NOMO-1 (cell line): ENCODE data around the gene GLG1.

Experiments
- DNase-seq, 2 experiments: peaks; one replicate each; lab custom pipeline; 2025; ENCODE audit not compliant: unreplicated experiment in 2 of 2; lab: John Stamatoyannopoulos, UW

GLG1 gene

DNA sequence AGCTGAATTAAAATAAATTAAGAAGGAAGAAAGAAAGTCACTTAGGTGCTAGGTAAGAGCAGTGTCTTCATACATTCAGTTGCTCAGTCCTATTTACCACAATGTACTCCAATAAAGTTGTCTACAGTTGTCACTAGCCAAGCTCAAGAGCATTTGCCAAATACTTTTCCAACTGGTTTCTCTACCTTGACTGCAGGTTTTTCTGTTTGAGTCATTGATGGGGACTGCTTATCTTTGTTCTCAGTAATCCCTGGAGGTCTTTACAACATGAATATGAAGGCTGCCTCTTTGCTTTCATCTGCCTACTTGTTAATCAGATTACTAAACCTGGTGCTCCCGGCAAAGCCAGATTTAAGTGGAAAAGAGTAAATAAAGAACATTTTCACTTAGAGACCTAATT, 121.0 kb downstream of the GLG1 start:
- no peak for DNase-seq

DNA sequence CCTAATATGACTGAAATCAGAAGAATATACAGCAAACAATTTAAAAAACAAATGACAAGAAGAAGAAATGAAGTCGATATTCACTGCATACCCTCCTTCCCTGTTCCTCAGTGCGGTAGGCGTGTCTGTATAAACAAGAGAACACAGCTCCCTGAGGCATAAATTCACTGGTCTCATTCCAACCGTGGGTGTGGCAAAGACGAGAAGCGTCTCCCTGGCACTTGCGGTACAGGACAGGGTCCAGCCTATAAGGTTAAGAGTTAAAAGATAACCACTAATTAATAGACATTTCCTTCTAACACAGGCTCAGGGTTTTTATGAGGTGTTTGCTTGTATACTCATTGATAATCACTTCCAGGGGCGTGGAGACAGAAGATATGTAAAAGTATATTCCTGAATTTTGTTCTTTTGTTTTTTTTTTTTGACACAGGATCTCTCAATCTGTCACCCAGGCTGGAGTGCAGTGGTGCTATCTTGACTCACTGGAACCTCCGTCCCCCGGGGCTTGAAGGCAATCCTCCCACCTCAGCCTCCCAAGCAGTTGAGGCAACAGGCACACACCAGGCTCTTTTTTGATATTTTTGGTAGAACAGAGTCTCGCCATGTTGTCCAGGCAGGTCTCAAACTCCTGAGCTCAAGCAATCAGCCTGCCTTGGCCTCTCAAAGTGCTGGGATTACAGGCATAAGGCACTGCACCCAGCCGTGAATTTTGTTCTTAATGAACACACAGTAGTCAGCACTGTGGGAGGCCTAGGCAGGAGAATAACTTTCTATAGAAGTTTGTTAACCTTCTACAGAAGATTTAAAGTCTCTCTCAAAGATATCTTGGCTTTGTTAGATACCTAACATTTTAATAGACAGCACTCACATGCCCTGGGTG, 126.5 kb downstream of the GLG1 start:
- no peak for DNase-seq

DNA sequence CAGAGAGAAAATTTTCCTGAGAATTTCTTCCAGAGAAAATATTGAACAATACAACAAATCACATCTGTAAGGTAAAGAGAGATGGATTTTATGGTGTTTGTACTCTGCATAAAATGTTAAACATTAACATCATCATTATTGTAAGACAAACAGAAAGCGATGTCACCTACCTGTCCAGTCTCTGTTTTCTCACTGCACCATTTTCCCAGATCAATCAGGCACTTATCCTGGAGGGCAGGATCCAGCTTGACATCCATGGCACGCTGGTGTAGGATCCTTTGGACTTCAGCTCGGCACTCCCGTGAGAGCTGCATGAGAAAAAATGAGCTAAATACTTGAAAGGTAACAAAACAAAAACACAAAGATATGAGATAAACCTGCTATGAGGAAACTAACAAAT, 129.7 kb downstream of the GLG1 start:
- DNase-seq: no peak

DNA sequence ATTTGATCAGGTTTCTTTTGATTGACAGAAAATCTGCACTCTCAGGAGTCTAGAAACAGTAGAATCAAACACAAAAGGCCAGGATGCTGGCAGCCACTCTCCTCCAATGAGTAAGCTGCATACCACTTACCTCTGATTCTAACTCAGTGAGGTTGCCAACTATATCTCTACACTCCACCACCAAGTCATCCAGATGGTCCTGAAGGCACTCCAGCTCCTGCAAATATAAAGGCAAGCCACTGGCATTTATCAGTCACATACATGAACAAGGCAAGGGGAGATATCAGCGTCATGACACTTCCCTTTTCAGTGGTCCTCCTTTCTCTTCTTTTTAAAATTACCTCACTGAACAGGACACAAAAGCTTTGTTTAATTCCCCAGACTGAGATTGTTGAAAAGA, 132.5 kb downstream of the GLG1 start:
- no peak for DNase-seq

DNA sequence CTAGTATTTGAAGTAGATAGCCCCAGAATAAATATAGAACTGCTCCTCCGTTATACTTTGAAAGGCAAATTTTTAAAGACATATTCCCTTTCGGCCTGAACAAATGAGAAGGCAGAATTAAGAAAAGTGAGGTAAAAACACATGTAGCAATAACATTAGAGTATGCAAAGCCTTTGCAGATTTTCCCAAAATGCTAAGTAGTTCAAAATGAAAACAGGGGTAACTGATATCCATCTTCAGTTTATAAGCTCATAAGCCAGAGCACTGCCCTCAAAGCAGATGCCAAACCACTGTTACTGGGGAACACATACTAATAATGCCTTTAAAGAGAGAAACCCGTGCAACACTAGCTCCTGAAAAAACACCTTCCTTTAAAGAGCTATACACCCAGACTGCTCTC, 134.4 kb downstream of the GLG1 start:
- DNase-seq: no peak

DNA sequence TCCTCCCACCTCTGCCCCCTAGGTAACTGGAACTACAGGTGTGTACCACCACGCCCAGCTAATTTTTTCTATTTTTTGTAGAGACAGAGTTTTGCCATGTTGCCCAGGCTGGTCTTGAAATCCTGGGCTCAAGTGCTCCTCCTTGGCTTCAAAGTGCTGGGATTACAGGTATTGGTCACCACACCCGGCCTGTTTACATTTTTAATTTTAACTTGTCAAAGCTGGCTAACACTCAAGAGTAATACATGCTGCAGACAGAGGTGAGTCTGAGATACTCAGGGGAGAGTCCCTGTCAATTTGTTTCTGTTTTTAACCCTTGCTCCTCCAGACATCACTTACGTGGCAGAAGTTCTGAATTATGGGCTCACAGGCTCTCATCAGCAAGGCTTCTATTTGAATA, 134.9 kb downstream of the GLG1 start:
- DNase-seq: no peak

DNA sequence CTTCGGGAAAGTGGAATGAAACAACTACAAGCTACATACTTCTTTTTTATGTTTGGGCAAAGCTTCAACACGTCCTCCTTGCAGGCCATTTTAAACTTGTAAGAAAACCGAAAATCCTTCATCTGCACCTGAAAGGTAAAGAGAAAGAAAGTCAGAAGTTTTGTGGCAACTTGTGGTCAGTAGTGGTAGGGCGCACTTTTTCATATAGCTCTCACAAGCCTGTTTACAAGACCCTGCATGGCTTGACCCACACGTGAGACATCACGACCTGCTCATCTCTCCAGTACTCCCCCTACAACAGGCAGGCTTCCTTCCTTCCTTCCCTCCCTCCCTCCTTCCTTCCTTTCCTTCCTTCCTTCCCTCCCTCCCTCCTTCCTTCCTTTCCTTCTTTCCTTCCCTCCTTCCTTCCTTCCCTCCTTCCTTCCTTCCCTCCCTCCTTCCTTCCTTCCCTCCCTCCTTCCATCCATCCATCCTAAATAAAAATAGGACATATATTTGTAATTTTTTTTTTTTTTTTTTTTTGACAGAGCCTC, 136.9 kb downstream of the GLG1 start:
- DNase-seq: no peak

DNA sequence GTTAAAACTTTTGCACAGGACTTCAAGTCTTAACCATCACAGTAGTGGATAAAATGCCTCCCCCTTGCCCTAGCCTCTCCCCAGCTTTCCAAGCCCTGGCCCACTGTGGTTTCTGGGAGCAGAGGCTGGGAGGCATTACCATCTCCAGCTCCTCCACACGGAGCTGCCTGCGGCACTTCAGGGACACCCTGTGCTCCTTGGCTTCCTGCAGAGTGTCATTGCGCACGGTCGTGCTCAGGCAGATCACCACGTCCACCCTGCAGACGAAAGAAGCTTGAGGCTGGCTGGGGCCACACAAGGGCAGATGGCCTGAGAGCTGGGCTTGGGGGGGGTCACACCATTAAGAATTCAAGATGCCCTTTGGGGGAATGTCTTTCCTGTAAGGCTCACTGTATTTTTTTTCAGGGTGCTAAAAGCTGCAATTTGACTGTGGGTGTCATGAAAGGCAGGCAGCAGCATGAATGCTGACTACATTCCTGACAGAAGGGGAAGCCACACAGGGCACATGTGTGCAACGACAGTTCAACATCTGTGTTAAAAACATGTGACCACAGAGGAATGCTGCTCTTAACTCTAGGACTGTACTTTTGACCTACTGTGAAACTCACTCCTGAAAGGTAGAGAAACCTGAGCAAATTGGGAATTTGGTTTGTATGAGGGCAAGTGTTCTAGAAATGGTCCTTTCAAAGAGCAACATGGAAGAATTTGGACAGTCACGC, 137.9 kb downstream of the GLG1 start:
- DNase-seq: no peak

DNA sequence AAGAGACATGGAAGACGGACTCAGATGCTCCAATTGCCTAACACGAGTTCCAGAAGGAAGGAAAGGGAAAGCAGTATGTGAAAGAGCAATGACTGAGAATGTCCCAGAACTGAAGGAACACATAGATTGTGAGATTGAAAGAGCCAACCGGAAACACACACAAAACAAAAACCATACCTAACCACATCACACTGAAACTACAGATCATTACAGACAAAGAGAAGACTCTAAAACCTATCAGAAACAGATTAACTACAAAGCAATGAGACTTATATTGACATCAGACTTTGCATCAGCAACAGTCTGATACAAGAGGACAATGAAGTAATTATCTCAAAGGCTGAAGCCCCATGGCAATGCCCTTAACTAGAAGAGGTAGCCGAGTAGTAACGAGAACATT, 140.0 kb downstream of the GLG1 start:
- DNase-seq: no peak

DNA sequence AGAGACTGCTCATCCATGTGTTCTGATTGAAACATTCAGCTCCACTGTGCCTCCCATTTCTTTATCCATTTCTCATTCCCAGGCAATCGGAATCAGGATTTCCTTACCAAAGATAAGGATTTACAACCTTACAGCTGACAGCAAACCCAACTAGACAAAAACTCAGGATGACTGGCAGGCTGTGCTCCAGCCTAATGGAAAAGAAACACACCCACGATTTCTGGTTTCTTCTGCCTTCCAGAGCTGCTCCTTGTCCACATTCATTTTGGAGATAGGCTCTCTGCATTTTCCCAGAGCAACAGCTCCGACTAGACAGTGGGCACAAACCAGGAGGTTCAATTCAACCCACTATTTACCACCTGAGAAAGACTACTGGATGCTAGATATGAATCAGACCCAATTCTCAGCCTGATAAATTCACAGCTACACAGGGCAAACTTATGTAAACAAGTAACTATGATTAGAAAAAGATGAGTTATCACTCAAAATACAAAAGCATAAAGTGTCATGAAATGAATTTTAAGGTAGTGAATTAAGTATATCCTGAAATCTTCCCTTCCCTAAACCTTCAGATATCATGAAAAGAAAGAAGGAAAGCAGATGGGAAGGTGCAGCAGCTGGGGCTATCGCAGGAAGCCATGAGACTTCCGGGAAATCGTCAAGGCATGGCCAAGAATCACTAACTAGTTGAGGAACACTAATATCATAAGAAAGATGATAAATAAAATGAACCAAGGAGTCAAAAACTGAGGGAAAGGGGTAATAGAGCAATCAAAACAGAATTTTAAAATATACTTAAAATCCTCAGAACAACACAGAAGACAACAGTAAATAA, 140.8 kb downstream of the GLG1 start:
- DNase-seq: no peak

DNA sequence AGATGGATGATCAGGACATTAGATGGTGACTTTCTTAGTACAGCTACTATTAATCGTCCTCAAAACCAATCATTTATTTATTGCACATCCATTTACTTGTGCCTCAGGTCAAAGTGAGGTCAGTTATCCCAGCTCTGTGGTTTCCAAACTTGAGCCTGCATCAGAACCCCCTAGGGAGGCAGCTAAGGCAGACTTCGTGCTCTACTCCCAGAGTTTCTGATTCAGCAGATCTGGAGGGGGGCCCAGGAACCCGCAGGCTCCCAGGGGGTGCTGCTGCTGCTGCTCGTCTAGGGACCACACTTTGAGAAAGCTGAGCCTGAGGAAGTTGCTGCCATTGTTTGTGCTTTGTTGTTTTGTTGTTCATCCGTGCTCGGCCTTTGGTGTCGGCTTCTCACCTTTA, 141.6 kb downstream of the GLG1 start:
- no peak for DNase-seq

DNA sequence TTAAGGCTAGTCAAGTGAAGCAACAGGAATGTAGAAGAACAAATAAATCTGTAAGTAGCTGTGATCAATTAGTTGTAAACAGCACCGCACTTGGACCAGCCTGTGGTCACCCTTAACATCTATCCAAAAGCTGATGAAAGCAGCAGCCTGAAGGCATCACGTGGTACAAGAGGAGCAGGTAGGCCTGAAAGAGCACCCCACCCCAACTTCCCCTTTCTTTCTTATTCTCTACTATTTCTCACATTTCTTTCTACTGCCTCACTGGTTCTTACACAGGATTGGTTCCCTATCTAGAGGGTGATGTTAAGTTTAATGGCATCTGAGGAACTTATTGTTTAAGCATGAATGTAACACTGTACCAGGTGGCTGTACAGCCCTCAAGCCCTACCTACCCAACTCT, 143.0 kb downstream of the GLG1 start:
- DNase-seq: no peak

DNA sequence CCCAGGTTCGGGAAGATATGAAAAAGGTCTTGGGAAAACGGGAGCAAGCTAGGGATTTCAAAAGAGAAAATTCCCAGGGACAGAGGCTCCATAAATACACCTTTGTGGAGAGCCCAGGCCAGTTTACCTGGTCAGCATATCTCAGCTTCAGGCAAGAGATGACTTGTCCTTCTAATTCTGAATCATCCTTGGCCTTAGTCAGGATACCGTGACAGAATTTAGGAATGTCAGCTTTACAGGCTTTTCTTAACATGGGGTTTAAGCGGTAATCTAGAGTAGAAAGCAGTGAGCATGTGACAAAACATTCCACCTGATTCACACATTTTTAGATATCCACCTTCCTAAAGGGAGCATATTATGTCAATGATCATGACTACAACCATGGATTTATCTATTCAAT, 144.6 kb downstream of the GLG1 start:
- no peak for DNase-seq

DNA sequence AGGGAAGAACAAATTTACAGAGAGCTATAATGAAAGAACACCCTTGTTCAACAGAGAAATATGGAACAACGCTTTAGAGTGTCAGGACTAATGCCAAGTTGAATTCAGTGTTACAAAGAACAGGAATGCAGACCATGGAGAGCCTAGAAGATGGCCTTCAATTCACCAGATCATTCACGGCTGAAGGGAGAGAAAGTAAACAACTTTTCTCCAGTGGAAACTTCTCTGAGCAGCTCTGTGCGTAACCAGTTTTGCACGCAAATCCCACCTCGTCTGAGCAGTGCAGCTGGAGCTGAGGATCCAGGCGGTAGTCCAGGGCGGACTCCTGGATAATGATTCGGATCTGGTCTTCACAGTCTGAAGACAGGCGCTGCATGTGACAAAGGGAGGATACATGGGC, 145.1 kb downstream of the GLG1 start:
- DNase-seq: no peak

DNA sequence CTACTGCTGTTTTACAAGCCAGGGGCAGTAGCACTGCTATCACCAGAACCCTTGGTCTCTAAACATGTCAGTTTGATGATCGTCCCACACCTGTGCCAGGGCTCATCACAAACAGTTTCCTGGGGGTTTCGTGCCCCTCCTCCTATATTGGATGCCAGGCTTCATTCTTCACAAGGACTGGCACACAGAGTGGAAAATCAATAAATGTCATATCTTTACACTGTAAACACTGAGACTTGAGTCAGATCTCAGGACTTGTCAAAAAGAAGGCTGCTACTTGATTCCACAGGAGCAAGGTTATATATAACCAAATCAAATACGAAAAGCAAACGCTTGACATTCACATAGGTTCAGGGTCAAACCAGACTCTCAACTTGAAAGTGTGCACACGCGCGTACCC, 146.4 kb downstream of the GLG1 start:
- no peak for DNase-seq

DNA sequence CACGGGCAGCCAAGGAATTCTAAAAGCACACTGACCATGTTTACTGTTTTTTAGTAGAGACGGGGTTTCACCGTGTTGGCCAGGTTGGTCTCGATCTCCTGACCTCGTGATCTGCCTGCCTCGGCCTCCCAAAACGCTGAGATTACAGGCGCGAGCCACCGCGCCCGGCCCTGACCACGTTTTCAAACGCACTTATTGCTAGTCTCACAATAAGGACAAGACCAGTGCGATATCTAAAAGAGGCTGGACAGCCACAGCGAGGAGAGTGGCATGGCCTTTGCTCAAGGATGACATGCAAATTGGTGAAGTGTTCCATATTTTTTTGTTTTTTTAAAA, 150.7 kb downstream of the GLG1 start:
- no peak for DNase-seq

DNA sequence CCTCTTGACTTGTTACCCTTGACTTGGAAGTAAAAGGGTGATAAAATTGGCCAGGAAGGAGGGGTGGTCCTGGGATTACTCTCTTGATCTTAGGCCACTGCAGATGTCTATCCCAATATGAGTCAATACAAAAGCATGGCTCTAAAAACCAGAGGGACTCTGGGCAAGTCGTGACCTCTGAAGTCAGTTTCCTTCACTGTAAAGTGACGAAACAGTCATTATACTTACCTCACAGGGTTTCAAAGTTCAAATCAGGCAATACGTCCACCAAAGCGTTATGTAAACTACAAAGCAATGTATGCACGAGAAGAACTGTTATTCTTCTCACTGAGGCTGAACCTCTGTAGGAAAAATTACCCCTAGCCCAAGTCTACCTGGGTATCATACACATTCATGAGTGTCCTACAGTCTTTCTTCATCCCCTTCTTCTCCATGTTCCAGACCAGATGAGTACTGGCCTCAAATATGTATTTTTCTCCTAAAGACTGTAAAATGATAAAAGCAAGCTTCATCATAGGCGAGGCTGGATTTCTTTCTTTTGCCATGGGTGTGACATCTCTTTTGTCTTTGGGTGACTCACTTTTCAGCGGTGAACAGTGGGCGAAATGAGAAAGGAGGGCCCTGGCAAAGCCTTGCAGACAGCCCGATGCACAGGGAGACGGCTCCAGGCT, 151.2 kb downstream of the GLG1 start:
- DNase-seq: no peak

DNA sequence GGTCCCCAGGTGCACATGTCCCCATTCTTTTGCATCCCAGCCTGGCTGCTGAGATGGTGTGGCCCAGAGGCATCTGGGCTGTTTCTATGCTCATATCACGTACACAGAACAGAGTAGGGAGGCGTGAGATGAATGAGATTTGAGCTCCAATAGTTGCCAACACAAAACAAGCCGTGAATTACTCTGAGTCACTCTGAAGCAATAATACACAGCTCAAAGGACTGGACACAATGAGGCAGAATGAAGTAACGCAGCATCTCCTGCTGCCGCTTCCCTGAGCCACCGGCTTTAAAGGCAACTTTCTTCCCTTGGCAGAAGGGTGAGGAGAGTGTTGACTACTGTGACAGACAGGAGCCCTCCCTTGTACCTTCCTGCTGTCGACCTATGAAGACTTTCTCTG, 151.7 kb downstream of the GLG1 start:
- no peak for DNase-seq

DNA sequence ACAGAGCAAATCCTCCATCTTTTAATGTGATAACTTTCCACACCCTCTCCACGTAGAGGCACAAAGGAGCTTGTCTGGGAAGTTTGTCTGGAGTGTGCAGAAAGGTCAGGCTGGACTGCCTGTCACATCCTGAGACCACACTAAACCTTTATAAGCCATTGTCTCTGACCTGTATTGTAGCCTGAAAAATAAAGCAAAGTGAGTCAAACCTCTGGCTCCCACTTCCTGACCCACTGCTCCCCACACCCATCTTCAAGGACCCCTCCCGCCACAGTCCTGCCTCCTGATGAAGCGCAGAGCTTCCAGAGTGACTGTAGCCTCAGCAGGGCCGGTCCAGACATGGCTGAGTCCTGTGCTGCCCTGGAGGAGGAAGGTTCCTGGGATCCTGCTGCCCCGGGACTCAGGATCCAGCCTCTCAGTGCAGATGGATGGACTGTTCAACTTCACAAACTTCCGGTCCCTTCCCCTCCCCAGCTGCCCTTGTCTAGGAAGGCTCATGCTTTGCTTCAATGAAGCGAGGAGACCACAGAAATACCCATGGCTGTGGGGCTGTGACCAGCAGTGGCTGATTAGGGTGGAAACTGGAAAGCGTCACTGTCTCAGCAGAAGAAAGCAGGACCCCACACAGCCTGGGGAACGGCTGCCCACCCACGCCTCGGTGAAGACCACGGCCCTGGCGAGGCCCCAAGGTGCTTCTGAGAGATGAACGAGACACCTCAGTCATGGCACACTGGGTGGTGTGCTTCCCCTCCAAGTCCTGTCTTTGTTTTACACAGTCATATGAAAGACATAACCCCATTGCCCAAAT, 154.8 kb downstream of the GLG1 start:
- DNase-seq: no peak
